Raji (cell line): ENCODE data around the gene IGDCC3.
A peak's percentile ranks its signal among the peaks of the same experiment; 100 is the strongest.

ENCODE experiments used
- POLR2A ChIP-seq: IDR thresholded peaks from 2 replicates; pipeline ENCODE4 v1.6.1; 2011; ENCODE audit warnings: low read depth, low read length, control low read depth; ENCODE audit not compliant: insufficient read depth

Gene IGDCC3

GRCh38 chr15:65384895-65385869 is 7.4 kb upstream of the IGDCC3 start:
- peak; percentile 38; the same call in 1 of the 2 replicates for TF ChIP-seq POLR2A

GRCh38 chr15:65384505-65384894 is 6.7 kb upstream of the IGDCC3 start:
- TF ChIP-seq POLR2A, result no peak

GRCh38 chr15:65383991-65384390 is 6.2 kb upstream of the IGDCC3 start:
- no peak for TF ChIP-seq POLR2A

- no peak for TF ChIP-seq POLR2A
Observed at GRCh38 chr15:65383456-65383855, 5.7 kb upstream of the IGDCC3 start.

GRCh38 chr15:65382921-65383320 is 5.1 kb upstream of the IGDCC3 start:
- TF ChIP-seq POLR2A, result no peak

- TF ChIP-seq POLR2A, result no peak
Observed at GRCh38 chr15:65382146-65382491, 4.3 kb upstream of the IGDCC3 start.

GRCh38 chr15:65381445-65382145 is 3.8 kb upstream of the IGDCC3 start:
- TF ChIP-seq POLR2A, result no peak

GRCh38 chr15:65379986-65380385 is 2.2 kb upstream of the IGDCC3 start:
- no peak for TF ChIP-seq POLR2A

- TF ChIP-seq POLR2A, result no peak
Observed at GRCh38 chr15:65377105-65377975, 462 bp downstream of the IGDCC3 start.

- TF ChIP-seq POLR2A, result no peak
Observed at GRCh38 chr15:65376767-65377104, 1.1 kb downstream of the IGDCC3 start.

GRCh38 chr15:65375871-65376607 is 1.8 kb downstream of the IGDCC3 start:
- TF ChIP-seq POLR2A, result no peak

- TF ChIP-seq POLR2A, result no peak
Observed at GRCh38 chr15:65374821-65375401, 2.9 kb downstream of the IGDCC3 start.

GRCh38 chr15:65374334-65374733 is 3.5 kb downstream of the IGDCC3 start:
- TF ChIP-seq POLR2A, result no peak

GRCh38 chr15:65373163-65373651 is 4.6 kb downstream of the IGDCC3 start:
- TF ChIP-seq POLR2A, result no peak
